GM21367 (cell line): ENCODE results near the gene PAAF1.

Experiments
- ATAC-seq: cut with Tn5 transposase; IDR thresholded peaks from one replicate; pipeline ENCODE4 v1.9.1; 2021; ENCODE audit not compliant: unreplicated experiment

The PAAF1 gene

GRCh38 chr11:73944085-73944484 lies 67.3 kb downstream of the PAAF1 start:
- ATAC-seq = no peak

GRCh38 chr11:73944901-73945300 lies 68.1 kb downstream of the PAAF1 start:
- no peak for ATAC-seq

GRCh38 chr11:73945396-73945795 lies 68.6 kb downstream of the PAAF1 start:
- ATAC-seq = no peak

- no peak for ATAC-seq
These were observed 70.1 kb downstream of the PAAF1 start for GRCh38 chr11:73946798-73947458.

GRCh38 chr11:73949246-73949645 lies 72.4 kb downstream of the PAAF1 start:
- no peak for ATAC-seq

GRCh38 chr11:73949912-73950311 lies 73.1 kb downstream of the PAAF1 start:
- ATAC-seq = no peak

- ATAC-seq = no peak
These were observed 74.3 kb downstream of the PAAF1 start, which contains the start of gene DNAJB13 for GRCh38 chr11:73950869-73951710. DNAJB13 (plus strand) TSS chr11:73951026; CDS start chr11:73951070, 44 bp downstream.

- no peak for ATAC-seq
These were observed 75.0 kb downstream of the PAAF1 start for GRCh38 chr11:73951797-73952196.

GRCh38 chr11:73956876-73957653 lies 80.3 kb downstream of the PAAF1 start:
- no peak for ATAC-seq

GRCh38 chr11:73957654-73958361 lies 81.0 kb downstream of the PAAF1 start:
- ATAC-seq = no peak

GRCh38 chr11:73958521-73959141 lies 81.8 kb downstream of the PAAF1 start:
- no peak for ATAC-seq

- ATAC-seq = no peak
These were observed 84.5 kb downstream of the PAAF1 start for GRCh38 chr11:73961321-73961720.

- ATAC-seq = no peak
These were observed 85.4 kb downstream of the PAAF1 start for GRCh38 chr11:73962101-73962705.

GRCh38 chr11:73963861-73964260 lies 87.1 kb downstream of the PAAF1 start:
- no peak for ATAC-seq

GRCh38 chr11:73965076-73965763 lies 88.4 kb downstream of the PAAF1 start:
- no peak for ATAC-seq

- no peak for ATAC-seq
These were observed 88.9 kb downstream of the PAAF1 start for GRCh38 chr11:73965764-73966121.

GRCh38 chr11:73968356-73968966 lies 91.7 kb downstream of the PAAF1 start:
- no peak for ATAC-seq

- ATAC-seq = no peak
These were observed 92.3 kb downstream of the PAAF1 start for GRCh38 chr11:73969091-73969490.
